Measurements from ENCODE around the gene DOCK11. TPM values are rescaled to one million over a fixed set of nuclear protein-coding genes. Genes with fewer than 3 reads are reported as not detected.

Gene DOCK11
- total and polyA plus RNA-seq, 9 of the 15 experiments (the other 6 are each of a cell fraction or from before 2014, with no cell fraction given) = 41.8 to 77.8 (median 50.9) TPM

DNA sequence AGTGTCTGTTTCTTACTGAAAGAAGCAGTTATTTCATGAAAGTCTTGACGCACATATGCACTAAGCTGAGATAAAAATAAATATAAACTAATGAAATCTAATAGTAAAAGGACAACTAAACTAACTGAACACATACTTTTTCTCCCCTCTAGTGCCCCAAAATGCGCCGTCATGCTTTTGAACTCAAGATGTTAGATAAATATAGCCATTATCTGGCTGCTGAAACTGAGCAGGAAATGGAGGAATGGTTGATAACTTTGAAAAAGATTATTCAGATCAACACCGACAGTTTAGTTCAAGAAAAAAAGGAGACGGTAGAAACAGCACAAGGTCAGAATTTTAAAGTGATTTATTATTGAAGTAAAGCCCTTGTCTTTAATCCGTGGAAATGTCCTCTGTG lies 70.2 kb downstream of the DOCK11 start (continued):
- TF ChIP-seq, protein P1, sequence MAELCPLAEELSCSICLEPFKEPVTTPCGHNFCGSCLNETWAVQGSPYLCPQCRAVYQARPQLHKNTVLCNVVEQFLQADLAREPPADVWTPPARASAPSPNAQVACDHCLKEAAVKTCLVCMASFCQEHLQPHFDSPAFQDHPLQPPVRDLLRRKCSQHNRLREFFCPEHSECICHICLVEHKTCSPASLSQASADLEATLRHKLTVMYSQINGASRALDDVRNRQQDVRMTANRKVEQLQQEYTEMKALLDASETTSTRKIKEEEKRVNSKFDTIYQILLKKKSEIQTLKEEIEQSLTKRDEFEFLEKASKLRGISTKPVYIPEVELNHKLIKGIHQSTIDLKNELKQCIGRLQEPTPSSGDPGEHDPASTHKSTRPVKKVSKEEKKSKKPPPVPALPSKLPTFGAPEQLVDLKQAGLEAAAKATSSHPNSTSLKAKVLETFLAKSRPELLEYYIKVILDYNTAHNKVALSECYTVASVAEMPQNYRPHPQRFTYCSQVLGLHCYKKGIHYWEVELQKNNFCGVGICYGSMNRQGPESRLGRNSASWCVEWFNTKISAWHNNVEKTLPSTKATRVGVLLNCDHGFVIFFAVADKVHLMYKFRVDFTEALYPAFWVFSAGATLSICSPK (IDR thresholded peaks at IDR 0.05; ENCODE audit: borderline replicate concordance) = no peak
- TF ChIP-seq KLF6 (CRISPR knock-in tag; IDR thresholded peaks at IDR 0.05; ENCODE audit: borderline replicate concordance) (no peak), FOXJ3 (CRISPR knock-in tag; IDR thresholded peaks at IDR 0.05) (no peak), HMGN3 (IDR thresholded peaks at IDR 0.05; ENCODE audit: borderline replicate concordance, extremely low read depth, insufficient read length, low read depth, low read length) (no peak), RNF2 (IDR thresholded peaks at IDR 0.05) (no peak), ZNF175 (CRISPR knock-in tag; IDR thresholded peaks at IDR 0.05; ENCODE audit: low read depth) (no peak), HOXB6 (CRISPR knock-in tag; IDR thresholded peaks at IDR 0.05; ENCODE audit: borderline replicate concordance) (no peak), ZNF707 (CRISPR knock-in tag; conservative IDR thresholded peaks at IDR 0.05) (no peak), CBFA2T3 (IDR thresholded peaks at IDR 0.05) (peak; percentile 62; the same call in 1 of the 2 replicates), TRIM24 (IDR thresholded peaks at IDR 0.05) (no peak), HDGF (IDR thresholded peaks at IDR 0.05) (no peak), NCOA2 (IDR thresholded peaks at IDR 0.05; ENCODE audit: partially characterized antibody in 2 of 2) (no peak), MYBL2 (IDR thresholded peaks at IDR 0.05; ENCODE audit: low read depth) (no peak), MYBL2 (CRISPR knock-in tag; IDR thresholded peaks at IDR 0.05; ENCODE audit: borderline replicate concordance) (no peak), SRF (CRISPR knock-in tag; IDR thresholded peaks at IDR 0.05) (no peak), FOXP1 (CRISPR knock-in tag; IDR thresholded peaks at IDR 0.05) (no peak), FOSL1 (tag; conservative IDR thresholded peaks at IDR 0.05) (no peak), CREM (IDR thresholded peaks at IDR 0.05; ENCODE audit: low read depth) (no peak)
- TF ChIP-seq, protein P2, sequence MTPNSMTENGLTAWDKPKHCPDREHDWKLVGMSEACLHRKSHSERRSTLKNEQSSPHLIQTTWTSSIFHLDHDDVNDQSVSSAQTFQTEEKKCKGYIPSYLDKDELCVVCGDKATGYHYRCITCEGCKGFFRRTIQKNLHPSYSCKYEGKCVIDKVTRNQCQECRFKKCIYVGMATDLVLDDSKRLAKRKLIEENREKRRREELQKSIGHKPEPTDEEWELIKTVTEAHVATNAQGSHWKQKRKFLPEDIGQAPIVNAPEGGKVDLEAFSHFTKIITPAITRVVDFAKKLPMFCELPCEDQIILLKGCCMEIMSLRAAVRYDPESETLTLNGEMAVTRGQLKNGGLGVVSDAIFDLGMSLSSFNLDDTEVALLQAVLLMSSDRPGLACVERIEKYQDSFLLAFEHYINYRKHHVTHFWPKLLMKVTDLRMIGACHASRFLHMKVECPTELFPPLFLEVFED (CRISPR knock-in tag; conservative IDR thresholded peaks at IDR 0.05) = no peak
- TF ChIP-seq, protein P3, sequence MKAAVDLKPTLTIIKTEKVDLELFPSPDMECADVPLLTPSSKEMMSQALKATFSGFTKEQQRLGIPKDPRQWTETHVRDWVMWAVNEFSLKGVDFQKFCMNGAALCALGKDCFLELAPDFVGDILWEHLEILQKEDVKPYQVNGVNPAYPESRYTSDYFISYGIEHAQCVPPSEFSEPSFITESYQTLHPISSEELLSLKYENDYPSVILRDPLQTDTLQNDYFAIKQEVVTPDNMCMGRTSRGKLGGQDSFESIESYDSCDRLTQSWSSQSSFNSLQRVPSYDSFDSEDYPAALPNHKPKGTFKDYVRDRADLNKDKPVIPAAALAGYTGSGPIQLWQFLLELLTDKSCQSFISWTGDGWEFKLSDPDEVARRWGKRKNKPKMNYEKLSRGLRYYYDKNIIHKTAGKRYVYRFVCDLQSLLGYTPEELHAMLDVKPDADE (conservative IDR thresholded peaks at IDR 0.05; ENCODE audit: control insufficient read depth, low read depth, low read length) = no peak
- TF ChIP-seq, protein P4, sequence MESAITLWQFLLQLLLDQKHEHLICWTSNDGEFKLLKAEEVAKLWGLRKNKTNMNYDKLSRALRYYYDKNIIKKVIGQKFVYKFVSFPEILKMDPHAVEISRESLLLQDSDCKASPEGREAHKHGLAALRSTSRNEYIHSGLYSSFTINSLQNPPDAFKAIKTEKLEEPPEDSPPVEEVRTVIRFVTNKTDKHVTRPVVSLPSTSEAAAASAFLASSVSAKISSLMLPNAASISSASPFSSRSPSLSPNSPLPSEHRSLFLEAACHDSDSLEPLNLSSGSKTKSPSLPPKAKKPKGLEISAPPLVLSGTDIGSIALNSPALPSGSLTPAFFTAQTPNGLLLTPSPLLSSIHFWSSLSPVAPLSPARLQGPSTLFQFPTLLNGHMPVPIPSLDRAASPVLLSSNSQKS (CRISPR knock-in tag; IDR thresholded peaks at IDR 0.05) = no peak
- TF ChIP-seq, protein P5, sequence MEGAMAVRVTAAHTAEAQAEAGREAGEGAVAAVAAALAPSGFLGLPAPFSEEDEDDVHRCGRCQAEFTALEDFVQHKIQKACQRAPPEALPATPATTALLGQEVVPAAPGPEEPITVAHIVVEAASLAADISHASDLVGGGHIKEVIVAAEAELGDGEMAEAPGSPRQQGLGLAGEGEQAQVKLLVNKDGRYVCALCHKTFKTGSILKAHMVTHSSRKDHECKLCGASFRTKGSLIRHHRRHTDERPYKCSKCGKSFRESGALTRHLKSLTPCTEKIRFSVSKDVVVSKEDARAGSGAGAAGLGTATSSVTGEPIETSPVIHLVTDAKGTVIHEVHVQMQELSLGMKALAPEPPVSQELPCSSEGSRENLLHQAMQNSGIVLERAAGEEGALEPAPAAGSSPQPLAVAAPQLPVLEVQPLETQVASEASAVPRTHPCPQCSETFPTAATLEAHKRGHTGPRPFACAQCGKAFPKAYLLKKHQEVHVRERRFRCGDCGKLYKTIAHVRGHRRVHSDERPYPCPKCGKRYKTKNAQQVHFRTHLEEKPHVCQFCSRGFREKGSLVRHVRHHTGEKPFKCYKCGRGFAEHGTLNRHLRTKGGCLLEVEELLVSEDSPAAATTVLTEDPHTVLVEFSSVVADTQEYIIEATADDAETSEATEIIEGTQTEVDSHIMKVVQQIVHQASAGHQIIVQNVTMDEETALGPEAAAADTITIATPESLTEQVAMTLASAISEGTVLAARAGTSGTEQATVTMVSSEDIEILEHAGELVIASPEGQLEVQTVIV (CRISPR knock-in tag; IDR thresholded peaks at IDR 0.05; ENCODE audit: borderline replicate concordance) = no peak
